T-helper 2 cell treated with Interferon-gamma antibody and Interleukin-4, amounts not matched to agents 5 μg/mL and 100 μg/mL, for 36 hours (primary cell): Measurements from ENCODE around the gene FTHL17.
A peak's percentile ranks its signal among the peaks of the same experiment; 100 is the strongest.

Experiments used
- DNase-seq: peaks from one replicate; pipeline ENCODE4 v3.0.0; 2021; ENCODE audit warnings: low spot score
- H3K27ac Mint-ChIP-seq: one replicate; pipeline ENCODE4 v1.8.0; 2021; ENCODE audit warnings: mild to moderate bottlenecking, mixed read lengths
- H3K27me3 Mint-ChIP-seq: one replicate; pipeline ENCODE4 v1.8.0; 2021; ENCODE audit warnings: low read depth, mixed read lengths
- H3K36me3 Mint-ChIP-seq: one replicate; pipeline ENCODE4 v1.8.0; 2021; ENCODE audit warnings: low read depth, mixed read lengths
- H3K4me1 Mint-ChIP-seq: one replicate; pipeline ENCODE4 v1.8.0; 2021; ENCODE audit warnings: low read depth, mixed read lengths
- H3K4me3 Mint-ChIP-seq: one replicate; pipeline ENCODE4 v1.8.0; 2022; ENCODE audit warnings: mild to moderate bottlenecking, moderate library complexity, mixed read lengths
- H3K9me3 Mint-ChIP-seq: one replicate; pipeline ENCODE4 v1.8.0; 2021; ENCODE audit warnings: mixed read lengths

FTHL17 gene

DNA sequence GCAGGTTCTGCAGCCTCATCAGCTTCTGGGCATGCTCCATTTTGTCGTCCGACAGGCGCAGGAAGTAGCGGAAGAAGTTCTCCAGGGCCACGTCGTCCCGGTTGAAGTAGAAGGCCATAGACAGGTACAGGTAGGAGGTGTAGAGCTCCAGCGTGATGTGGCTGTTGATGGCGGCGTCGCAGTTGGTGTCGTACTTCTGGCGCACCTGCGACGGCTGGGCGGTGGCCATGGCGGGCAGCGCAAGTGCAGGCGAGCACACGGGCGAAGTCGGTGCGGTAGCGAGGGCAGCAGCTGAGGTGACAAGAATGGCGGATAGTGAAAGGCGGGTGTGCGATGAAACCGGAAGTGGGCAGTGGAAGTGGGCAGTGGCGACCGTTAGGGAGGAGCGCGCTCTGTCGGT is at the start of gene FTHL17:
FTHL17 (minus strand) TSS at position 317 of the 400 bp plus-strand sequence; CDS start at position 229, 88 bp downstream.
- no peaks in the 10 kb centered on the region for H3K4me1 Mint-ChIP-seq
- H3K9me3 Mint-ChIP-seq: peaks cover 3% of the 10 kb centered on the region
- no peaks in the 10 kb centered on the region for H3K36me3 Mint-ChIP-seq
- no peaks in the 10 kb centered on the region for H3K27me3 Mint-ChIP-seq
- H3K27ac Mint-ChIP-seq: no peak within 1 kb of the TSS
- DNase-seq: no peak
- H3K4me3 Mint-ChIP-seq: no peak within 1 kb of the TSS

DNA sequence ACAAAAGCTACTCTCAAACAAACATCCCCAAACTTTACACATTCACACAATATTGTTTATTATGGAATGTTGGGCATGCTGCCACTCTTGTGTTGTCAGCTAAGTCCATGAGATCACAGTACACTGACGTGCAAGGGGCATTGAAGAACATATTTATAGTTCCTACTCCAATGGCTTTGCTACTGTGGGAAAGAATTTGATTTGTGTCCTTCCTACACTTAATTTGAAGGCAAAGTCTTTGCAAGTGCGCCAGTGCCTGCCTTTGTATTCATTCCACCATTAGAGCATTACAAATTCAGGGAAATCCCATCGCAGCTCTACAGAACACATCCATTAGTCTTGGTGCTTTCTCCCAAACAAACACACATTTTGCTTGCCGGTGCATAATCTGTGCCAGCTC is 45.4 kb upstream of the FTHL17 start:
- Mint-ChIP-seq H3K4me3 (no peak overlapping the region), H3K9me3 (no peaks in the 10 kb centered on the region), H3K27me3 (peaks cover 12% of the 10 kb centered on the region)

DNA sequence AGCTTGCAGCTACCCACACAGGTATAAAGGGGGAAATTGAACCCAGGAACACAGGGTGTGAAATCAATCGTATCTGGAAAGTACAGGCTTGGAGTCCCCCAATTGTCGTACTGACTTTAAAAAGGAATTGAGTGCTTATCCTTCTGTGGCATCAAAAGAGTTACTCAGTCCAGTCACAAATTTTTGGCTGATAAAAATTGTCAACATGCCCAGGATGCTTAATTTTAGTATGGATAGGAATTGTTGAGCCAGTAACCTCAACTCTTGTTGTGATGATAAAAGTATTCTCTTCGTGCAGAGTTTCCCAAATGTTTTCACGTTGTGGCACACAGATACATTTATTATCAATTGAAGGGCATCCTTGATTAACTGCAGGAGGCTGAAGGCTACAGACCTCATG is 43.6 kb upstream of the FTHL17 start:
- H3K4me1 Mint-ChIP-seq: no peaks in the 10 kb centered on the region
- H3K27me3 Mint-ChIP-seq: peaks cover 12% of the 10 kb centered on the region
- H3K27ac Mint-ChIP-seq: no peak overlapping the region
- no peak overlapping the region for H3K4me3 Mint-ChIP-seq
- DNase-seq: no peak
- H3K9me3 Mint-ChIP-seq: no peaks in the 10 kb centered on the region
- no peaks in the 10 kb centered on the region for H3K36me3 Mint-ChIP-seq

More for the DNA sequence above, 45.4 kb upstream of the FTHL17 start:
- no peak overlapping the region for H3K27ac Mint-ChIP-seq
- H3K4me1 Mint-ChIP-seq: no peaks in the 10 kb centered on the region
- no peaks in the 10 kb centered on the region for H3K36me3 Mint-ChIP-seq
- no peak for DNase-seq

DNA sequence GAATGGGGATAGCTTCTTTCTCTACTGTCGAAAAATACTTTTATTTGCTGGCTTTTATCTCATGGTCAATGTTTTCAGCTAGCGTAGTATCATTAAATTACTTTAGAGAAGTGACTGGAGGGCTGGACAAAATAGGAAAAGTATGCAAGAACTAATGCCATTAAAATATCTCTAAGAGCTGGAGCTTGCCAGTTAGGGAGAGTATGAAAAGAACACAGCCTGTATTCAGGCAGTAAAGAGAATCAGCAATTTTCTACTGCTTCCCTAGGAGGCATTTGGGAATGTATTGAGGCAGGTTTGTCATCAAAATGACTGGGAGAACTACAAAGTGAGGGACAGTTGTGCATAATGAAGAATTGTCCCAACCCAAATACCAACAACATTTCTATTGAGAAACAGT is 43.0 kb upstream of the FTHL17 start:
- DNase-seq: no peak
- H3K4me1 Mint-ChIP-seq: no peaks in the 10 kb centered on the region
- no peaks in the 10 kb centered on the region for H3K9me3 Mint-ChIP-seq
- H3K27me3 Mint-ChIP-seq: peaks cover 12% of the 10 kb centered on the region
- H3K36me3 Mint-ChIP-seq: no peaks in the 10 kb centered on the region
- no peak overlapping the region for H3K27ac Mint-ChIP-seq
- H3K4me3 Mint-ChIP-seq: no peak overlapping the region

DNA sequence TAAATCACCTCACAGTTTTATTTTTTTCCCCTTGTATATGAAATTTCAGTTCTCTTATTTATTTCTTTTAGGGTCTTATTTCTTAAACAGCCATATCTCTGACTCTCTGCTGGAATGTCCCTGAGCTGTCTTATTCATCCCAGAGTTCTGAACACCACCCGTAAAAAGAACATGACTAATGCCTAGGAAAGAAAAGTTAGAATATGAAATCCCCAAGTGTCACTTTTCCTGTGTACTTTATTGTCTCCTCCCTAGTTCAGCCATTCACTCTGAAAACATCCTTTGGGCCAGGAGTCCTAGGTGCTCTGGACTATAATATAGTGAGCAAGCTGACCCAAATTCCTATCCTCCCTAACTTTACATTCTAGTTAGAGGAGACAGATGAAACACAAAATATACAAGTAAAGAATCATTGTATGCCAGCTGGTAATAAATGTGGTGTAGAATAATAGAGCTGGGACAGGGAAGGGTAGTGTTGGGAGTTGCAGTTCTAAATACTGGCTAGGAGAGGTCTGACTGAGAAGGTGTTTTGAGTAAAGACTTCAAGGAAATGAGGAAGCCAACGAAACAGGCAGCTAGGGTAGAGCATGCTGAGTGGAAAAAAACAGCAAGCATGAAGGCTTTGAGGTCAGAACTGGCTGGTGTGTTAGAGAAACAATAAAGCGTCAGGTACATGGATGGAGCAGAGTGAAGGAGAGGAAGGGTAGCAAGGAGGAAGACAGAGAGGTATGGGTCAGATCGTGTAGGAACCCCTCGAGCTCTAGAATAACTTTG is 40.6 kb upstream of the FTHL17 start:
- Mint-ChIP-seq H3K4me3 (no peak overlapping the region), H3K4me1 (no peaks in the 10 kb centered on the region), H3K27me3 (peaks cover 12% of the 10 kb centered on the region), H3K9me3 (no peaks in the 10 kb centered on the region), H3K36me3 (no peaks in the 10 kb centered on the region), H3K27ac (no peak overlapping the region)
- DNase-seq: no peak

DNA sequence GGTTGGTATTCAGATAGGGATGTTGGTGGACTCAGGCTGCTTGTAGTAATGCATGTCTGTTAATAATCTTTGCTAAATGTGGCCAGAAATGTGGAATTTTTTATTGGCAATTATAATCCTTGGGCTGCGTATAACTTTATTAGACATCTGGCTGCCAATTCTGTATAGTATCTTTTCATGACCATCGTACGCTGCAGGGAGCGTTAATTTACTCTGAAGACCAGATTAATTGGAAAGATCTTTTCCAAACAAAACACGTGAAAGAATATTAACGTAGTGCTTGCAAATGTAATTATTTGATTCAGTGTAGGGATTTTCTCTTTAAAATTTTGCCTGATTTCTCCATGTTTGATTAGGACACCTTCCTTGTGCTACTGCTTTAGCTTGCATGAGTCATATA is 38.8 kb upstream of the FTHL17 start:
- no peak overlapping the region for H3K27ac Mint-ChIP-seq
- H3K4me1 Mint-ChIP-seq: no peaks in the 10 kb centered on the region
- no peaks in the 10 kb centered on the region for H3K36me3 Mint-ChIP-seq
- H3K27me3 Mint-ChIP-seq: peaks cover 11% of the 10 kb centered on the region
- no peak overlapping the region for H3K4me3 Mint-ChIP-seq
- no peak for DNase-seq
- H3K9me3 Mint-ChIP-seq: no peaks in the 10 kb centered on the region

DNA sequence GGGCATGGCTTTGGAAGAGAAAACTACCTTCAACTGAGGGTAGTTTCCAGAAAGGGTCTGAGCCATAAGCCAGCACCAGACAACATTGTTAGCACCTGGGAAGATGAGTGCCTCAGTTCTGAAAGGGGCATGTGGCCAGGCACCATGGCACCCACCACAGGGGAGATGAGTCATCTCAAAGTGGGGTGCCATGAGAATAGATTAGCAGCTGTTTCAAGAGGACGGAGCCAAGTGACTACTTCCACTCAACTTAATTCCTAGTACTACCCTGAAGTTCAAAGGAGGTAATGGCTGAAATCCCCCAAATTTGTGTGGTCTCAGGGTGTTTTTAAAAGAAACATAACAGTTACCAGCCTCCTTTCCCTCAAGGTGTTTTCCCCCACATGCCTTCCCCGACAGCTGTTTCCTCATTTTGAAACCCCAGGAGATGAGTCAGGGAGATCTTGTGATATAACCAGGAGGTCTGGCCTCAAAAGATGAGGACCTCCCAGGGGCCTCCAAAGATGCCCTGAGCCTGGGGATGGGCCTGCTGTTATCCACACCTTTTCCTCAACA is 27.8 kb upstream of the FTHL17 start:
- peak; percentile 62 for DNase-seq
- H3K36me3 Mint-ChIP-seq: no peaks in the 10 kb centered on the region
- H3K27ac Mint-ChIP-seq: peak overlapping the region; percentile 36
- H3K4me3 Mint-ChIP-seq: no peak overlapping the region
- no peaks in the 10 kb centered on the region for H3K9me3 Mint-ChIP-seq
- H3K4me1 Mint-ChIP-seq: no peaks in the 10 kb centered on the region
- no peaks in the 10 kb centered on the region for H3K27me3 Mint-ChIP-seq

DNA sequence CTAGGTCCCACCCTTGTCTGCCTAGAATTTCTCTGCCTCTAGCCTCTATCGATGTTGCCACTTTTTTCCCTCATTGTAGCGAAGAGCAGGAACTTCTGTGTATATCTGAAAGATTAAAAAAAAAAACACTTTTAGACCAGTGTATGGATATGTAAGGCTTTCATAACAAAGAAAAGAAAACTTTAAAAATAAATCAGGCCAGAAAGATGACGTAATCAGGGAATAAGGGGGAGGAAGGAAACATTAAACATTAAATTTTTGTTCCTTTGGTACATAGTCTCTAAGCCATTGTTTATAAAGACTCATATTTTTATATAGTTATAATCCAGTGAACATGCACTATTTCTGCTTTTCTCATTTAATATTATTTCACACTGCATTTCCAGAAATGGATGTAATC is 26.2 kb upstream of the FTHL17 start:
- Mint-ChIP-seq H3K4me1 (peaks cover 2% of the 10 kb centered on the region), H3K4me3 (no peak overlapping the region), H3K36me3 (no peaks in the 10 kb centered on the region), H3K27me3 (no peaks in the 10 kb centered on the region), H3K27ac (no peak overlapping the region), H3K9me3 (no peaks in the 10 kb centered on the region)
- DNase-seq: no peak

DNA sequence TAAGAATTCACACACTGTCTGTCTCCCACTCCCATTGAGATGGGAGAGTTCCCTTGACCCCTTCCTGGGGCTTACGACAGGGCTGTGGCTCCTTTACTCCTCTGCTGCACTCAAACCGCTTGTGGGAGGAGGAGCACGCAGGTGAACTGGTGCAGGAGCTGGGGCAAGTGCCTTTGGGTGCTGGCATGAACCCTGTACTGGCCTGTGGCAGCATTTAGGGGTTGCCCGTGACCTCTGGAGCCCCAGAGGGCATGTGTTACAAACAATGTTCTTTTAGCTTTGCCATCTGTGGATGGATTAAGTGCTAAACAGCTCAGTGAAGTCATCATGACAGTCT is 21.8 kb upstream of the FTHL17 start:
- DNase-seq: no peak
- peaks cover 3% of the 10 kb centered on the region for H3K4me1 Mint-ChIP-seq
- H3K27me3 Mint-ChIP-seq: no peaks in the 10 kb centered on the region
- H3K36me3 Mint-ChIP-seq: no peaks in the 10 kb centered on the region
- no peak overlapping the region for H3K27ac Mint-ChIP-seq
- no peaks in the 10 kb centered on the region for H3K9me3 Mint-ChIP-seq
- H3K4me3 Mint-ChIP-seq: no peak overlapping the region

DNA sequence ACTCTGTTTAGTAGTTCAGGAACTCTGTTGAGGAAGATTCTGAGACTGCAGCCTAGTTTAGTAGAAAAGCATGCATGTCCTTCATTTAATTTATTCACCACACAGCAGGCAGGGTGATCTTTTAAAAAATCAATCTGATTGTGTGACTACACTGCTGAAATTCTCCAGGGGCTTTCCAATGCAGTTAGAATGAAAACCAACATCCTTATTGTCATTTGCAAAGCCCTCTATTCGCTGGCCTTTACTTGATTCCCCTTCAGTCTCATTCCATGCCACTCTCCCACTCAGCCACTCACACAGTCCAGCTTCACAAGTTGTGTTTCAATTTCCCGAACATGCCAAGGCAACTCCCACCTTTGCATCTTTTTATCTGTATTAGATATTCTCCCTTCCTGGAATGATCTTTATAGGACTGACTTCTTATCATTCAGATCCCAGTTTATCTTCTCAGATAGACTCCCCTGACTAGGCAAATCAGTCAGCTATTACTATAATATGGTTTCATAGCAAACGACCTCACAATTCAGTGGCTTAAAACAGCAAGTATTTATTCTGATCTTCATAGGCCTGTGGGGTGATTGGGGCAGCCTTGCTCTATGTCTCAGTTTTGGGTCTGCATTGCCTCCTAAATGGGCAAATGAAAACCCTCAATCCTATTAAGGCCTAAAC is 21.3 kb upstream of the FTHL17 start:
- H3K4me1 Mint-ChIP-seq: peaks cover 3% of the 10 kb centered on the region
- H3K27ac Mint-ChIP-seq: no peak overlapping the region
- H3K9me3 Mint-ChIP-seq: no peaks in the 10 kb centered on the region
- no peak overlapping the region for H3K4me3 Mint-ChIP-seq
- no peak for DNase-seq
- H3K27me3 Mint-ChIP-seq: no peaks in the 10 kb centered on the region
- H3K36me3 Mint-ChIP-seq: no peaks in the 10 kb centered on the region

DNA sequence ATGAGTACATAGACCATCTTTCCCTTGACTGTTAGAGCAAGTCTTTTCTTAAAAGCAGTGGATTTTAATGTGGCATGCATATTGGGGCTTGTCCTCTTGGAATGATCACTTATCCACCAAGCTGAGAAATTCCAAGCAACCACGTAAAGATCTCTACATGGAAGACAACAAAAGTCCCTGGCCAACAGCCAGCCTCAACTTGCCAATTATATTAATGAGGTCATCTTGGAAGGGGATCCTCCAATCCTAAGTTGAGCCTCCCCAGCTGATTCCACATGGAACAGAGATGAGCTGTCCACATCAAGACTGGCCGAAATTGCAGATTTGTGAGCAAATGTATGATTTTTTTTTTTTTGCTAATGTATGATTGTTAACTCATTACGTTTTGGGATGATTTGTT is 20.6 kb upstream of the FTHL17 start:
- H3K9me3 Mint-ChIP-seq: no peaks in the 10 kb centered on the region
- no peaks in the 10 kb centered on the region for H3K27me3 Mint-ChIP-seq
- H3K36me3 Mint-ChIP-seq: no peaks in the 10 kb centered on the region
- H3K4me3 Mint-ChIP-seq: no peak overlapping the region
- peaks cover 3% of the 10 kb centered on the region for H3K4me1 Mint-ChIP-seq
- no peak overlapping the region for H3K27ac Mint-ChIP-seq
- no peak for DNase-seq

DNA sequence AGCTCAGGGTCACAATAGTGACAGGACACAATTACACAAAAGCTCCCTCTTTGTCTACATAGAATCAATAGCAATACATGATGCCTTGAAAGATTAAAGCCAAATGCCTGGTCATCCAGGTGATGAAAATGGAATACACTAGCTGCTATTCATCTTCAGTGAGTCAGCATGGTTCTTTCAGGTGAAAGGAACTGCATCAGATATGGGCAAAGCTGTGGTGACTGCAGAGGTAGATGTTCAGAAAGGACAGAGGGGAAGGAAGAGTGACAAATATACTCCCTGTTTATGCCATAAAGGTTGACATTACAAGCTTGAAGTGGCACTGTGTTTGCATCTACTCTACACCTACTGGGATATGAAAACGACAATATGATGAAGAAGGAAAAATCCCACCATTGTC is 20.0 kb upstream of the FTHL17 start:
- Mint-ChIP-seq H3K4me1 (peaks cover 3% of the 10 kb centered on the region), H3K9me3 (no peaks in the 10 kb centered on the region), H3K36me3 (no peaks in the 10 kb centered on the region), H3K4me3 (no peak overlapping the region), H3K27me3 (no peaks in the 10 kb centered on the region), H3K27ac (no peak overlapping the region)
- no peak for DNase-seq

DNA sequence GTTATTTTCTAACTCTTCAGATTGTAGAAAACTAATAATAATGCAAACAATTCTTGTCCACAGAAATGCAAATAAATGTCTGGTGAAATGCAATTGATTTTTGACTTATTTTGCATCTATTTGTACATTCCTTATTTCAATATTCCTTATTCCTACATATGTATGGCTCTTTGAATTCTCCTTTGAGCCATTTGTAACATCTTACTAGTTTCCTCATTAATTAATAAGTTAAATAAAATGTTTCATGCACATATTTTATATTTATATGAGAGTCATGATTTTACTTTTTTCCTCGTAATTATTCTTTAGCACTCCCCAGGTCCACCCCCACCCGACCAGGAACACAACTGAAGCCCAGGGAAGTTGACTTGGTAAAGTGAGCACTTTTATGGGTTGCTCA is 2.7 kb upstream of the FTHL17 start:
- Mint-ChIP-seq H3K27me3 (no peaks in the 10 kb centered on the region), H3K27ac (no peak overlapping the region), H3K36me3 (no peaks in the 10 kb centered on the region), H3K9me3 (peaks cover 3% of the 10 kb centered on the region), H3K4me3 (no peak overlapping the region), H3K4me1 (no peaks in the 10 kb centered on the region)
- no peak for DNase-seq

DNA sequence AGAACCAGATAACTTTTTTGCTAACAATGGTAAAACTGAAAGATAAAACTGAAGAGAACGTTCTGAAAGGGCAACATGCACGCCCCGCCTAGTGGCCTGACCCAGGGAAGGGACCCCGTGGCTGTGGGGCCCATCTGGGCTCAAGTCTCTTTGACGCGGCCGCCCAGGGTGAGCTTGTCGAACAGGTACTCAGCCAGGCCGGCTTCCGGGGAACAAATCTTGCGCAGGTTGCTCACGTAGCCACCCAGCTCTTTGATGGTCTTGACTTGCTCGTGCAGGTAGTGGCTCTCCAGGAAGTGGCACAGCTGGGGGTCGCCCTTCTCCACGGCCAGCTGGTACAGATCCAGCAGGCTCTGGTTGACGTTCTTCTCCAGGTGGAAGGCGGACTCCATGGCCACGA is 579 bp downstream of the FTHL17 start:
- no peaks in the 10 kb centered on the region for H3K36me3 Mint-ChIP-seq
- H3K27ac Mint-ChIP-seq: no peak overlapping the region
- no peaks in the 10 kb centered on the region for H3K4me1 Mint-ChIP-seq
- DNase-seq: no peak
- peaks cover 3% of the 10 kb centered on the region for H3K9me3 Mint-ChIP-seq
- H3K4me3 Mint-ChIP-seq: no peak overlapping the region
- no peaks in the 10 kb centered on the region for H3K27me3 Mint-ChIP-seq
